Measurements from ENCODE around the gene SLC24A3.

- TF ChIP-seq EZH2 (IDR thresholded peaks at IDR 0.05; ENCODE audit: low read depth) (no peak), CTCF (conservative IDR thresholded peaks at IDR 0.05) (no peak)
Observed at GRCh38 chr20:19620446-19620845, 408.0 kb downstream of the SLC24A3 start.

Measured in PC-9 (cell line).